PC-9 (cell line): ENCODE results near the gene CCNJ.

Experiments
- CTCF ChIP-seq: fragments of 200-600 bp; sonication (generic); conservative IDR thresholded peaks from 2 replicates; pipeline ENCODE4 v1.6.1; 2017; ENCODE audit warnings: mixed run types, antibody characterized with exemption, mild to moderate bottlenecking, moderate library complexity
- EZH2 ChIP-seq: fragments of 200-600 bp; sonication (generic); IDR thresholded peaks from 2 replicates; pipeline ENCODE4 v1.8.0; 2017; ENCODE audit warnings: antibody characterized with exemption, low read depth

- TF ChIP-seq CTCF (no peak), EZH2 (no peak)
Measured at GRCh38 chr10:96021332-96021731, 22.1 kb upstream of the CCNJ start.
